SU-DHL-6 (cell line): ENCODE data around the gene TMEM232.

ENCODE experiments used
- H2AFZ ChIP-seq: fragments of 200-600 bp; sonication (generic); 2 replicates; pipeline ENCODE4 v1.6.1; 2014; ENCODE audit warnings: low read depth, mild to moderate bottlenecking, moderate library complexity, mixed read lengths, antibody characterized with exemption, low read length; ENCODE audit not compliant: severe bottlenecking
- H3F3A ChIP-seq: fragments of 200-600 bp; shearing (Covaris generic); 2 replicates; pipeline ENCODE4 v1.6.0; 2016; ENCODE audit warnings: antibody characterized with exemption, mild to moderate bottlenecking; ENCODE audit not compliant: insufficient read depth
- H3K27ac ChIP-seq: fragments of 200-600 bp; sonication (generic); 2 replicates; pipeline ENCODE4 v1.5.1; 2016; ENCODE audit warnings: low read depth, mild to moderate bottlenecking, low read length, moderate library complexity, mixed read lengths
- H3K27me3 ChIP-seq: fragments of 200-600 bp; sonication (generic), shearing (Covaris generic); 2 replicates; pipeline ENCODE4 v1.6.0; 2014; ENCODE audit warnings: mild to moderate bottlenecking, low read length
- H3K36me3 ChIP-seq: fragments of 200-600 bp; sonication (generic); 2 replicates; pipeline ENCODE4 v1.6.1; 2014; ENCODE audit warnings: mild to moderate bottlenecking, low read length, mixed read lengths
- H3K4me2 ChIP-seq: fragments of 300-600, 200-600 bp; shearing (Covaris generic), sonication (generic); 2 replicates; pipeline ENCODE4 v1.6.0; 2014; ENCODE audit warnings: low read length, low read depth, mild to moderate bottlenecking; ENCODE audit not compliant: poor library complexity, severe bottlenecking
- H3K4me3 ChIP-seq: fragments of 200-600 bp; sonication (generic); 2 replicates; pipeline ENCODE4 v1.5.1; 2014; ENCODE audit warnings: antibody characterized with exemption, low read length, mild to moderate bottlenecking, mixed read lengths; ENCODE audit not compliant: insufficient read depth, poor library complexity, severe bottlenecking
- H3K79me2 ChIP-seq: fragments of 200-600 bp; sonication (generic); 2 replicates; pipeline ENCODE4 v1.6.1; 2014; ENCODE audit warnings: mild to moderate bottlenecking, low read length, moderate library complexity; ENCODE audit not compliant: insufficient read depth
- H3K9ac ChIP-seq: fragments of 200-600 bp; sonication (generic); 2 replicates; pipeline ENCODE4 v1.7.0; 2014; ENCODE audit warnings: mild to moderate bottlenecking, low read length
- H3K9me2 ChIP-seq: fragments of 200-600 bp; sonication (generic); replicated peaks from 2 replicates; pipeline ENCODE4 v1.6.1; 2014; ENCODE audit warnings: low read length; ENCODE audit not compliant: insufficient read depth
- H3K9me3 ChIP-seq: fragments of 200-600 bp; sonication (generic); 2 replicates; pipeline ENCODE4 v1.6.1; 2014; ENCODE audit warnings: low read length, mixed read lengths; ENCODE audit not compliant: insufficient read depth
- H4K20me1 ChIP-seq: fragments of 200-600 bp; sonication (generic); 2 replicates; pipeline ENCODE4 v1.6.1; 2014; ENCODE audit warnings: low read depth, mild to moderate bottlenecking, antibody characterized with exemption, low read length, moderate library complexity, mixed read lengths
- EZH2phosphoT487 ChIP-seq: fragments of 200-600 bp; sonication (generic), shearing (Covaris generic); conservative IDR thresholded peaks from 2 replicates; pipeline ENCODE4 v1.6.1; 2018; ENCODE audit warnings: mild to moderate bottlenecking, antibody characterized with exemption, low read length, moderate library complexity, mixed read lengths
- TF ChIP-seq, protein P1 (sequence below): fragments of 200-600 bp; sonication (generic); IDR thresholded peaks from one replicate; pipeline ENCODE4 v1.5.1; 2017; ENCODE audit warnings: antibody characterized with exemption, mild to moderate bottlenecking, low read length, moderate library complexity; ENCODE audit not compliant: insufficient read depth, poor library complexity, severe bottlenecking

TMEM232 gene

DNA sequence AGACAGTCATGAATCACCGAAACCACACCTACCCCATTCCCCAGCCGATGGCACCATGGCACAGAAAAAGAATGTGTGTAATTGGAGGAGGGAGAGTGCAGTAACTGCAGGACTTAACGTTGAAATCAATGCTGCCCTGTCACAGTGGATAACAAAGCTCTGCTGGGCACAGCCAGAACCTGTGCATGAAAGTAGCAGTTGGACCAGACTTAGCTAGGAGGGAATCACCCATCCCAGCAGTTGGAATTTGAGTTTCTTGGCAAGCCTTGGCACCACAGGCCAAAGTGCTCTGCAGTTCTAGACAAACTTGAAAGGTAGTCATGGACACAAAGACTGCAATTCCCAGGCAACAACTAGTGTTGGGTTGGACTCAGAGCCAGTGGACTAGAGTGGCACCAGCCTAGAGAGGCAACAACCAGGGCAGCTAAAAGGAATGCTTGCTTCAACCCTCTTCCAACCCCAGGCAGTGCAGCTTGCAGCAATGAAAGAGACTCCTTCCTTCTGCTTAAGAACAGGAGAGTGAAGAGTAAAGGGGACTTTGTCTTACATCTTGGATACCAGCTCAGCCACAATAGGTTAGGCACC is 19.1 kb downstream of the TMEM232 start:
- TF ChIP-seq, protein P1, sequence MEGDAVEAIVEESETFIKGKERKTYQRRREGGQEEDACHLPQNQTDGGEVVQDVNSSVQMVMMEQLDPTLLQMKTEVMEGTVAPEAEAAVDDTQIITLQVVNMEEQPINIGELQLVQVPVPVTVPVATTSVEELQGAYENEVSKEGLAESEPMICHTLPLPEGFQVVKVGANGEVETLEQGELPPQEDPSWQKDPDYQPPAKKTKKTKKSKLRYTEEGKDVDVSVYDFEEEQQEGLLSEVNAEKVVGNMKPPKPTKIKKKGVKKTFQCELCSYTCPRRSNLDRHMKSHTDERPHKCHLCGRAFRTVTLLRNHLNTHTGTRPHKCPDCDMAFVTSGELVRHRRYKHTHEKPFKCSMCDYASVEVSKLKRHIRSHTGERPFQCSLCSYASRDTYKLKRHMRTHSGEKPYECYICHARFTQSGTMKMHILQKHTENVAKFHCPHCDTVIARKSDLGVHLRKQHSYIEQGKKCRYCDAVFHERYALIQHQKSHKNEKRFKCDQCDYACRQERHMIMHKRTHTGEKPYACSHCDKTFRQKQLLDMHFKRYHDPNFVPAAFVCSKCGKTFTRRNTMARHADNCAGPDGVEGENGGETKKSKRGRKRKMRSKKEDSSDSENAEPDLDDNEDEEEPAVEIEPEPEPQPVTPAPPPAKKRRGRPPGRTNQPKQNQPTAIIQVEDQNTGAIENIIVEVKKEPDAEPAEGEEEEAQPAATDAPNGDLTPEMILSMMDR: no peak
- no peak for TF ChIP-seq EZH2phosphoT487
- no peaks in the 10 kb centered on the region for H4K20me1 ChIP-seq
- no peaks in the 10 kb centered on the region for H3K36me3 ChIP-seq
- no peaks in the 10 kb centered on the region for H3K9me2 ChIP-seq
- no peak overlapping the region for H3K9ac ChIP-seq
- no peak overlapping the region for H3K4me3 ChIP-seq
- H3K27ac ChIP-seq: no peak overlapping the region
- H3K4me2 ChIP-seq: no peak overlapping the region
- H3K27me3 ChIP-seq: no peaks in the 10 kb centered on the region
- no peaks in the 10 kb centered on the region for H3K79me2 ChIP-seq
- no peak overlapping the region for H2AFZ ChIP-seq
- H3K9me3 ChIP-seq: no peaks in the 10 kb centered on the region
- no peaks in the 10 kb centered on the region for H3F3A ChIP-seq

DNA sequence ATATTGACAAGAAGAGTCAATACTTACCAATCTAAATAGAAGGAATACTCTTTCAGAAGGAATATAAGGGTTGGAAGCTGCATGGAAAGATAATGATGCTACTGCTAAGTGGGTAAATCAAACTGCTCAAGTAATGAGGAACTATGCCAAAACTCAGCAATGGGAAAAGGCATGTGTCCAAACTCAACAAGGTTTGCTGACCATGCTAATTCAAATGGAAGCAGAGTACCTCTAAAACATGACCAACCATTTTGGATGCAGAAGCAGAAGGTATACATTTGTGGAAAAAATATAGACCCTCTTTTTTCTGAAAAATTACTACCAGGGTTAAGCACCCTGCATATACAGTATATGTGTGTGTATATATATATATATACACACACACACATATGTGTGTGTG is 21.1 kb downstream of the TMEM232 start:
- H4K20me1 ChIP-seq: no peaks in the 10 kb centered on the region
- no peak overlapping the region for H2AFZ ChIP-seq
- no peaks in the 10 kb centered on the region for H3K9me3 ChIP-seq
- no peak overlapping the region for H3K4me3 ChIP-seq
- H3K27ac ChIP-seq: no peak overlapping the region
- H3K27me3 ChIP-seq: no peaks in the 10 kb centered on the region
- H3K9ac ChIP-seq: no peak overlapping the region
- no peaks in the 10 kb centered on the region for H3K36me3 ChIP-seq
- no peaks in the 10 kb centered on the region for H3F3A ChIP-seq
- TF ChIP-seq EZH2phosphoT487: no peak
- TF ChIP-seq, protein P1: no peak
- H3K9me2 ChIP-seq: no peaks in the 10 kb centered on the region
- no peaks in the 10 kb centered on the region for H3K79me2 ChIP-seq
- no peak overlapping the region for H3K4me2 ChIP-seq

DNA sequence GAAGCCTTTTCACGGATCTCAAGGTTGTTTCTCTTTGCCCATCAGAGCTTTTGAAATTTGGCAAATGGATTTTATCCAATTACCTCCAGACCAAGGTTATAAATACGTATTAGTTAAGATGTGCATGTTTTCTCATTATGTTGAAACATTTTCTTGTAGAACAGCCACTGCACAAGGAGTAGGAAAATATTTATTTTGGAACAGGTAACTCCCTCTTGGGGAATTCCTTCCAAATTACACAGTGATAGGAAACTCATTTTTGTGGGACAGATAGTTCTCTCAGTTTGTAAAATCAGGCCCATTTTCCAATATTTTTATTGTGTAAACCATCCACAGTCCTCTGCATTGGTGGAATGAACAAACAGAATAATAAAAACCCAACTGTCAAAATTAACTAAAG is 23.0 kb downstream of the TMEM232 start:
- no peaks in the 10 kb centered on the region for H3K9me3 ChIP-seq
- no peak overlapping the region for H3K9ac ChIP-seq
- H2AFZ ChIP-seq: no peak overlapping the region
- H3K4me3 ChIP-seq: no peak overlapping the region
- H3K36me3 ChIP-seq: no peaks in the 10 kb centered on the region
- no peaks in the 10 kb centered on the region for H4K20me1 ChIP-seq
- no peaks in the 10 kb centered on the region for H3F3A ChIP-seq
- H3K4me2 ChIP-seq: no peak overlapping the region
- TF ChIP-seq EZH2phosphoT487: no peak
- TF ChIP-seq, protein P1: no peak
- no peaks in the 10 kb centered on the region; the same call in 1 of the 2 replicates for H3K9me2 ChIP-seq
- H3K27me3 ChIP-seq: no peaks in the 10 kb centered on the region
- no peaks in the 10 kb centered on the region for H3K79me2 ChIP-seq
- no peak overlapping the region for H3K27ac ChIP-seq
